NOMO-1 treated with DMSO at 0.1 percent for 48 hours (cell line): ENCODE data around the gene HOXB6.

Experiments used
- DNase-seq: peaks from one replicate; lab custom pipeline; 2025; ENCODE audit not compliant: unreplicated experiment; lab: John Stamatoyannopoulos, UW

Gene HOXB6

GRCh38 chr17:48622857-48623256 is 18.1 kb upstream of the HOXB6 start:
- no peak for DNase-seq

- DNase-seq = no peak
These were observed 16.9 kb upstream of the HOXB6 start for GRCh38 chr17:48621410-48622392.

GRCh38 chr17:48620461-48621139 is 15.8 kb upstream of the HOXB6 start:
- no peak for DNase-seq

- no peak for DNase-seq
These were observed 15.2 kb upstream of the HOXB6 start for GRCh38 chr17:48619826-48620449.

GRCh38 chr17:48618256-48618896 is 13.6 kb upstream of the HOXB6 start:
- DNase-seq = peak; percentile 70

GRCh38 chr17:48617471-48618255 is 12.9 kb upstream of the HOXB6 start:
- no peak for DNase-seq

GRCh38 chr17:48616717-48617470 is 12.1 kb upstream of the HOXB6 start:
- no peak for DNase-seq

- no peak for DNase-seq
These were observed 11.4 kb upstream of the HOXB6 start for GRCh38 chr17:48615963-48616716.

GRCh38 chr17:48615047-48615962 is 10.5 kb upstream of the HOXB6 start, which contains the start of gene HOXB8:
TSS of gene HOXB8 (minus strand) at chr17:48615292. CDS start at chr17:48614704, 588 bp downstream.
- DNase-seq = no peak

GRCh38 chr17:48613862-48614694 is 9.3 kb upstream of the HOXB6 start:
- DNase-seq = no peak

GRCh38 chr17:48612854-48613691 is 8.3 kb upstream of the HOXB6 start:
- peak; percentile 44 for DNase-seq

GRCh38 chr17:48612456-48612853 is 7.7 kb upstream of the HOXB6 start:
- no peak for DNase-seq

GRCh38 chr17:48611681-48612455 is 7.1 kb upstream of the HOXB6 start:
- no peak for DNase-seq

GRCh38 chr17:48611213-48611612 is 6.4 kb upstream of the HOXB6 start:
- no peak for DNase-seq
